Activated CD4-positive, alpha-beta T cell treated with anti-CD3 and anti-CD28 coated beads, Interleukin-10, Interleukin-2, amounts not matched to agents 100 ng/mL and 50 ng/mL, durations not matched to agents 16 hours and 8 hours (primary cell): ENCODE data around the gene AGR2.

Source experiments
- DNase-seq: peaks from one replicate; pipeline ENCODE4 v3.0.0-alpha.2; 2020

Gene AGR2

GRCh38 chr7:16812542-16813231 lies 7.9 kb upstream of the AGR2 start:
- DNase-seq = no peak

DNA sequence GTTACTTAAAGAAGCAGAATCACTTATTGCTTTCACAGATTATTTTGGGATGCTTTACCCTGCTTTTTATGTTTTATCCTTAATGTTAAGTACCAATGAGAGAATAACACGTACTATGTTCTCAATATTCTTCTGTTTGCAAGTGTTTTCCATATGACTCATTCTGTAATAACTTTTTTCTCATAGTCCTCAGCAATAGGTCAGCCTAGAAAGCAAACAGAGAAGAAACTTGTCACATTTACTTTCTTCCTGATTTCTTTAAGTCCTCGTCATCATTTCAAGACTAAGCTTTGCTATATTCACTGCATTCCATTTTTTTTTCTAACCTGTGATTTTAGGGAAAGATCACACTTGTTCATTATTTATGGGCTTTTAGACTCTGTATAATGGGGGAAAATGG lies 6.8 kb upstream of the AGR2 start:
- DNase-seq = no peak

GRCh38 chr7:16810573-16810972 lies 5.8 kb upstream of the AGR2 start:
- DNase-seq = no peak

DNA sequence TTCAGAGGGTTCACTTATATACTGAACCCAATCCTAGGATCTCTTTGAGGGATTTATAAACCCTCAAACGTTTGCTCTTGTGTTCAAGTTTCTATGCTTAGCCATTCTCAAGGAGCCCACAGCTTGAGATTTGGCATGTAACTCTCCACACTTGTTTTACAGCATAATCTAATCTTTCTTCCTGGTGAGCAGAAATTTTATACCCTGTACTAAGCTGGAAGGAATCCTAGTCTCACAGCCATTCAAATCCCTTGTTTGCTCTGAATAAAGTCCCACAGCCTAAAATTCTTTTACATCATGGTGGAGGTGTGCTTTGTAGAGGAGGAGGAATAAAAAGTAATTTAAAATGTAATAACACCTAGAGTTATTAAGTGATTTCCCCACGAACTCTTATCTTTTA lies 5.3 kb upstream of the AGR2 start:
- DNase-seq = no peak

GRCh38 chr7:16805441-16805840 lies 642 bp upstream of the AGR2 start:
- no peak for DNase-seq

GRCh38 chr7:16803881-16804673 lies 722 bp downstream of the AGR2 start:
- no peak for DNase-seq

GRCh38 chr7:16803125-16803524 lies 1.7 kb downstream of the AGR2 start:
- DNase-seq = no peak

DNA sequence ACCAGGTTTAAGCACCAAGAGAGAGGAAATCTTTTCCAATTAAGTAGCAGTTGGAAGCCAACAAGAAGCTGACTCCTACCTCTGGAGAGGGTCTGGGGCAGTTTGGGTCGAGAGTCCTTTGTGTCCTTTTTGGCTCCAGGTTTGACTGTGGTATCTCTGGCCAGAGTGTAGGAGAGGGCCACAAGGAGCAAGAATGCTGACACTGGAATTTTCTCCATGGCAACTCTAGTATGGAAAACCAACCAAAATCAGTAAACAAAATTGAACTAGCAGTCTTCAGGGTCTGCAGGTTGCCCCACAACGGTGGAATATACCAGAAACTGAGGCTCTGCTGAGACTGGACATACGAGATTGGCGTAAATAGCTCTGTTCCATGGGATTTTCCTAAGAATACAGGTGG lies 3.2 kb downstream of the AGR2 start:
- no peak for DNase-seq

DNA sequence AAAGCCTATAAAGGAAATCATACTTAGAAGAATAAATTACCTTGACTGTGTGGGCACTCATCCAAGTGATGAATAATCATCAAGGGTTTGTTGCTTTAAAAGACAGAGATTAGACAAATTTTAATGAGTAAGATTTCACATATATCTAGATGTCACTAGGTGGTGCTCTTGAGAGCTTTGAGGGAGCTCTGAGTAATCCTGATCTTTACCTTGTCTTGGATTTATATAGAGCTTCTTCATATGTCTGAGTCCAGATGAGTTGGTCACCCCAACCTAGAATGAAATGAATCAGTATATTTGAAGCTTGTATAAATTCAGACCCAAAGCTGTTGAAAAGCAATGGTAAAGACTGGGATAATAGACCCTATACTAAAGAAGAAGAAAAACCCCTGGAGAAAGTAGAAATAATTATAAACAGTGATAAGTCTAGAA lies 3.7 kb downstream of the AGR2 start:
- peak; percentile 58 for DNase-seq

DNA sequence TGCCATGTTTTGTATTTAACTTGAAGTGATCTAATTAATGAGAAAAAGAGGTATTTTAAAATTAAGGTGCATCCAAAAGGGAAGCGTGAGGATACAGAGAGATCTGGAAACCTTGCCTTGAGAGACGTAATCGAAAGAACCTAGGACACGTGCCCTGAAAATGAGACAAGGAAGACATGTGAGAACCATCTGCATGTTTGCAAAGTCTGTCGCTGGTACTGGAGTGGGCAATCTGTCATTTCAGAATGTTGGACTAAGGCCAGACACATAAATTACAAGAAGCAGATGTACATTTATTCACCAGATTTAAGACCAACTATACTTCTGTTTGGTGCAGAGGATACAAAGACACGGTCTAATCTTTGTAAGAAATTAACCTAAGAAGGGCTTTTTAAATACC lies 9.2 kb downstream of the AGR2 start:
- no peak for DNase-seq

GRCh38 chr7:16794986-16795385 lies 9.8 kb downstream of the AGR2 start:
- no peak for DNase-seq

DNA sequence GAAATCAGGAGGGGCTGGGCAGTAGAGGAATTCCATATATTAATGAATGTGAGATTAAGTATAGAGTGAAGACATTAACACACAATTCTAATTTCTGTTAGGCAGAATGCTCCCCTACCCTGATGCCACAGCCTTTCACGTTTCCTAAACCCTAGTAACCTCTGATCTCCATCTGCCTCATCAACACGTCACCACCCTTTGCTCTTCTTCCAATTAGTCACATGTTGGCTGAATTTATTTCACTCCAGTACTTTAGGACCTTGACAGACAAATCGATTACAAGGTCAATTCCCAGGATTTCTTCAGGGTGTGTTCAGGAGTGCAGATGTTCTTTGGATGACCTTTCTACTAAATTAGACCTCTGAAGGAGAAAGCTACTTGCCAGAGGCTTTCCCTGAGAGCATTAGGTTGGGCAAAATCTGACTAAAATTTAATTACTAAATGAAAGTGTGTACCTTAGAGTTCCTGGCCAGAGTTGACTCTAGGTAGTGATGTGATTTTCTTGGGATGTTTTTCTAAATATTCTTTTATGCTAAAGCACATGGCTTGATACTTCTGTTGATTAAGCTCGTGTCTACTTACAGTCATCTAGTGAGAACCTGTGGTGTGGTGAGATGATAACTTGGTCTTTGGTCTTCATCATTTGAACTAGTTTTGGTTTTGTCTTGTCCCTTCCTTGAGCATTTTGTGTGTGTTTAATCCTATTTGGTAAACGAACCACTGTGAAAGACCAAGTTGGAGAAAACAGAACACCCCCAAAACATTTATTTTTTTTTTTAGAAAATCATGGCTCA lies 12.7 kb downstream of the AGR2 start:
- DNase-seq = peak; percentile 60

DNA sequence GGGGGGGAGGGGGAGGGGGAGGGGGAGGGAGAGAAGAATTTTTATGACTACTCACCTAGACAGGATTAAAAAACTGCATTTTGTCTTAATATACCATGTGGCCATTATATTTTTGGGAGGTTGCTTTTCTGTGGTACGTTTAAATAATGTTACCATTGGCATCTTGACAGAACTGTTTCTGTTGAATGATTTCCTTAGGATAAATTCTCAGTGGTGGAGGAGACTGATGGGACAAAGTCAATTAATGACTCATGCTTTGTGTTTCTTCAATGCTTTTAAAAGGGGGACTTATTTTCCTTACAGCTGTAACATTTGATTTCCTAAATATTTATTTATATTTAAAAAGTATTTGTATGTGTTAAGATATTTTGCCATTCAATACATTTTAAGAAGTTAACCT lies 13.7 kb downstream of the AGR2 start:
- no peak for DNase-seq

DNA sequence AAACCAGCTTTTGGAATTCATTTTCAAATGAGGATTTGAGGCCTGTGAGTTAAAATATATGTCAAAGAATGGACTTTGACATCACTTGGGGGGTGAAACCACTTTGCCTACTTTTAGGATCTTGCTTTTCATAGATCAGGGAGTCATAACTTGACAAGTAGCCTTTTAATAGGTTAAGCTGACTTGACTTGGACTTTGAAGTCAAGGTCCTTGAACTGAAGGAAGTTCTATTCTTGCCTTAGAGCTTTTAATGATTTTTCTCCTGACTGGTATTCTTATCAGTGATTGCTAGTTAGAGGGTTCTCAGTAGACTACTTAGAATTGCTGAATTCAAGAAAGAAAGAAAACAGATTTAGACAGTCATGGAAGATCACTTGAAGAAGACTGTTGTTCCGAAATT lies 17.7 kb downstream of the AGR2 start:
- DNase-seq = no peak

DNA sequence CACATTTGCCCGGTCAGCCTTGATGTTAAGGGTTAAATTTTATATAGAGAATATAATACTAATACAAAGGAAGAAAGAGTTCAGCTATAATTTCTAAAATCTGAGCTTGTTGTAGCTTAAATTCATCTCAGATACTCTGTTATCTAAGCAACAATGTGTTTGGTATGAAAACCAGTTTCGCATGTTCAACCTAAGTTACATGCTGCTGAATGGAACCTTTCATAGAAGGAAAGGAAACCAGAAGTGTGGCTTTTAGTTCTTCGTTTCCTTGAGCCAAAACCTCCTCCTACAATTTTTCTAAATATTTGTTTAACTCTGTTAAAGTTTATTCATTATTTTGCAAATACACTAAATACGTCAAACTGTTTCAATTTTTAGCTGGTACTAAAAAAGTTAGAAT lies 18.5 kb downstream of the AGR2 start:
- no peak for DNase-seq

GRCh38 chr7:16785846-16786245 lies 19.0 kb downstream of the AGR2 start:
- no peak for DNase-seq

- no peak for DNase-seq
Observed at GRCh38 chr7:16785321-16785720, 19.5 kb downstream of the AGR2 start.

- DNase-seq = no peak
Observed at GRCh38 chr7:16780596-16780995, 24.2 kb downstream of the AGR2 start.

- DNase-seq = no peak
Observed at GRCh38 chr7:16779051-16779450, 25.7 kb downstream of the AGR2 start.

- no peak for DNase-seq
Observed at GRCh38 chr7:16778476-16778875, 26.3 kb downstream of the AGR2 start.

- no peak for DNase-seq
Observed at GRCh38 chr7:16776053-16776452, 28.7 kb downstream of the AGR2 start.

- no peak for DNase-seq
Observed at GRCh38 chr7:16774986-16775385, 29.8 kb downstream of the AGR2 start.

GRCh38 chr7:16774294-16774693 lies 30.5 kb downstream of the AGR2 start:
- DNase-seq = no peak

DNA sequence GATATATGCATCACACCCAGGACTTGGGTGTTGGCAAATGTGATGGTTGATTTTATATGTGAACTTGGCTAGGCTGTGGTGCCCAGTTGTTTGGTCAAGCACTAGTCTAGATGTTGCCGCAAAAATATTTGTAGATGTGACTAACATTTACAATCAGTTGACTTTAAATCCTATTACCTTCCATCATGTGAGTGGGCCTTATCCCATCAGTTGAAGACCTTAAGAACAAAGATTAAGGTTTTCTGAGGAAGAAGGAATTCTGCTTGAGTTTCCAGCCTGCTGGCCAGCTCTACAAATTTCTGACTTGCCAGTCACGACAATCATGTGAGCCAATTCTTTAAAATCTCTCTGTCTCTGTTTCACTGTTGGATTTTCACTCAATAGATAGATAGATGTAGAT lies 30.9 kb downstream of the AGR2 start:
- DNase-seq = no peak
